K562 (cell line): ENCODE measurements around the gene SPATA3.

Source experiments
- ETV6 ChIP-seq, 3 experiments: fragments of 150-350 bp in 1 of 3; sonication (generic) in 1 of 3; formaldehyde crosslinking in 1 of 3; IDR thresholded peaks; 2 replicates each; pipeline versions ENCODE4 v1.6.1 to v1.8.0; 2014 to 2022; ENCODE audit warnings: borderline replicate concordance in 2 of 3, low read depth in 2 of 3, antibody characterized with exemption in 1 of 3, low read length in 1 of 3, mild to moderate bottlenecking in 1 of 3, missing genetic modification reagents in 1 of 3
- KLF1 ChIP-seq: fragments of 450-650 bp; IDR thresholded peaks from 2 replicates; pipeline ENCODE4 v1.6.1; 2016; ENCODE audit warnings: missing genetic modification characterization, missing compliant biosample characterization
- NFIC ChIP-seq: fragments of 450-650 bp; IDR thresholded peaks from 2 replicates; pipeline ENCODE4 v1.6.1; 2017; ENCODE audit warnings: mild to moderate bottlenecking, inconsistent platforms
- NKRF ChIP-seq: fragments of 450-650 bp; IDR thresholded peaks from 2 replicates; pipeline ENCODE4 v1.6.1; 2016; ENCODE audit warnings: borderline replicate concordance
- SMARCC2 ChIP-seq: fragments of 450-650 bp; IDR thresholded peaks from 2 replicates; pipeline ENCODE4 v1.6.1; 2017; ENCODE audit warnings: antibody characterized with exemption, moderate library complexity, mild to moderate bottlenecking, low read depth
- ZBTB1 ChIP-seq: sonication (generic); formaldehyde crosslinking; IDR thresholded peaks from 2 replicates; pipeline ENCODE4 v1.8.1; 2023; ENCODE audit warnings: missing genetic modification reagents, low read depth, mild to moderate bottlenecking, borderline replicate concordance

- TF ChIP-seq SMARCC2 (no peak), ETV6 (IDR thresholded peaks at IDR 0.05; ENCODE audit: borderline replicate concordance in 1 of 2, low read depth in 2 of 2, low read length in 1 of 2) (no peak), ETV6 (CRISPR knock-in tag; IDR thresholded peaks at IDR 0.05; ENCODE audit: borderline replicate concordance) (no peak), NKRF (no peak), NFIC (no peak), KLF1 (no peak), ZBTB1 (no peak)
Measured at GRCh38 chr2:230967113-230967512, 28.8 kb upstream of the SPATA3 start.
